Adrenal gland (tissue), 12 donors: ENCODE measurements around the gene RCN1. TPM values are rescaled to one million over a fixed set of nuclear protein-coding genes. Genes with fewer than 3 reads are reported as not detected.

Source experiments
- DNase-seq, 7 donors: peaks; one replicate each; pipeline ENCODE4 v3.0.0-alpha.2; 2019 to 2020
- H3K27ac ChIP-seq, 5 donors: fragments of 200-600 bp; sonication (generic) in 4 of 5; 1 replicate in 3 of 5; 2 replicates in 2 of 5; pipeline versions ENCODE4 v1.5.1 to v1.8.0; 2016 to 2020; ENCODE audit warnings: mild to moderate bottlenecking in 1 of 5
- H3K27me3 ChIP-seq: fragments of 200-600 bp; 2 replicates; pipeline ENCODE4 v1.8.0; 2021
- H3K36me3 ChIP-seq, 2 donors: fragments of 200-600 bp; replicated peaks in 1 of 2; 1 replicate in 1 of 2; 2 replicates in 1 of 2; pipeline versions ENCODE4 v1.5.1 to v1.8.0; 2018 to 2022
- H3K4me1 ChIP-seq, 2 donors: fragments of 200-600 bp; replicated peaks in 1 of 2; 1 replicate in 1 of 2; 2 replicates in 1 of 2; pipeline versions ENCODE4 v1.5.1 to v1.8.0; 2018 to 2021
- H3K4me3 ChIP-seq, 4 donors: fragments of 200-600 bp; sonication (generic) in 3 of 4; one replicate each; pipeline ENCODE4 v1.5.1; 2016 to 2018
- H3K9me3 ChIP-seq, 3 donors: fragments of 200-600 bp; sonication (generic) in 1 of 3; replicated peaks in 1 of 3; 1 replicate in 2 of 3; 2 replicates in 1 of 3; pipeline versions ENCODE4 v1.5.1 to v1.8.0; 2016 to 2021
- POLR2A ChIP-seq, 2 donors: fragments of 450-650 bp; IDR thresholded peaks; one replicate each; pipeline ENCODE4 v1.6.1; 2017; ENCODE audit warnings: antibody characterized with exemption in 2 of 2, mild to moderate bottlenecking in 2 of 2, moderate library complexity in 1 of 2
- WGBS, 4 donors: extraction: QIAGEN DNeasy Blood & Tissue Kit in 2 of 4; methylation state at CpG; one replicate each; pipeline versions ENCODE4 v1.1.5 to v1.1.7; 2013 to 2017; 5-methylcytosine and 5-hydroxymethylcytosine counted together
- intact Hi-C, 2 donors: fragments of 100-400 bp; cut with DNase I; formaldehyde crosslinking; loops; one replicate each; pipeline versions ENCODE4 v1.14.1 to v1.15.0; 2022 to 2023
- polyA plus RNA-seq, 3 donors: library from polyadenylated mRNA; stranded (reverse); fragments of 200-250 nt in 2 of 3; fragments of 350-450 nt in 1 of 3; fragmentation: Illumina TruSeq in 1 of 3; extraction: RNeasy Lipid Tissue Mini Kit (QIAGEN cat#74804) in 1 of 3; gene quantifications; one replicate each; pipeline ENCODE4 v1.2.3, GENCODE V29; 2013 to 2014
- total RNA-seq, 9 donors: library from RNA; depleted of rRNA in 4 of 9; stranded (reverse); fragments of >200 nt in 4 of 9; fragments of 120-200 nt in 1 of 9; fragmentation: NEBNext Ultra II Directional in 1 of 9; extraction: Animal tissue kit (Norgen Biotek cat#: 25700) in 1 of 9; gene quantifications; one replicate each; pipeline versions ENCODE4 v1.1.0 to v1.2.4, GENCODE V29; 2013 to 2023
- TF ChIP-seq, protein P1 (sequence below), 6 experiments: fragments of 450-650 bp in 4 of 6; fragments of 200-600 bp in 2 of 6; sonication (generic) in 1 of 6; IDR thresholded peaks; 1 replicate in 5 of 6; 2 replicates in 1 of 6; pipeline versions ENCODE4 v1.5.1 to v1.8.0; 2016 to 2021; ENCODE audit warnings: antibody characterized with exemption in 6 of 6, mild to moderate bottlenecking in 2 of 6, moderate library complexity in 1 of 6
- donor health status: healthy with polysubstance abuse.
- donor health status: Bipolar disorder and iron deficiency.
- donor health status: DM: yes; HTN: yes; CAD: no.
- donor health status: DM: no; HTN: no; CAD: no.
- donor health status: DM: no; HTN: no; CAD: no.
- donor health status: DM: yes; HTN: yes; CAD: no.

RCN1 gene
- total and polyA plus RNA-seq, 12 donors: 56.1 to 142 (median 85.9) TPM

DNA sequence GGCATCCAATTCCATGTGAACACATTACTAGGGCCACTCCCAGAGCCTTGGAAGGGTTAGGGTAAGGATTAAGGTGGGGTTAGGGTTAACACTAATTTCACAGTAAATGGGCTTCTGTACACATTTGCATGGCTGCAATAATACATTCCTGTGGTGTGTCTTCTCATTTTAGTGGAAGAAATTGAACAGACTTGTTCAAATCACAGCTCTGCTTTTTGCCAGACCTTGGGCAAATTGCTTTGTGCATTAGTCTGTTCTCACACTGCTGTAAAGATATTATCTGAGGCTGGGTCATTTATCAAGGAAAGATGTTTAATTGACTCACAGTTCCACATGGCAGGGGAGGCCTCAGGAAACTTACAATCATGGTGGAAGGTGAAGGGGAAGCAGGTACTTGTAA is 45.4 kb upstream of the RCN1 start:
- Histone ChIP-seq H3K9me3 (no peaks in the 10 kb centered on the region), H3K4me1 (no peaks in the 10 kb centered on the region), H3K4me3 (no peak overlapping the region), H3K27ac (no peak overlapping the region), H3K27me3 (peaks cover 7% of the 10 kb centered on the region), H3K36me3 (no peaks in the 10 kb centered on the region)
- intact Hi-C loops: no loop called here
- DNase-seq: no peak
- TF ChIP-seq, protein P1, sequence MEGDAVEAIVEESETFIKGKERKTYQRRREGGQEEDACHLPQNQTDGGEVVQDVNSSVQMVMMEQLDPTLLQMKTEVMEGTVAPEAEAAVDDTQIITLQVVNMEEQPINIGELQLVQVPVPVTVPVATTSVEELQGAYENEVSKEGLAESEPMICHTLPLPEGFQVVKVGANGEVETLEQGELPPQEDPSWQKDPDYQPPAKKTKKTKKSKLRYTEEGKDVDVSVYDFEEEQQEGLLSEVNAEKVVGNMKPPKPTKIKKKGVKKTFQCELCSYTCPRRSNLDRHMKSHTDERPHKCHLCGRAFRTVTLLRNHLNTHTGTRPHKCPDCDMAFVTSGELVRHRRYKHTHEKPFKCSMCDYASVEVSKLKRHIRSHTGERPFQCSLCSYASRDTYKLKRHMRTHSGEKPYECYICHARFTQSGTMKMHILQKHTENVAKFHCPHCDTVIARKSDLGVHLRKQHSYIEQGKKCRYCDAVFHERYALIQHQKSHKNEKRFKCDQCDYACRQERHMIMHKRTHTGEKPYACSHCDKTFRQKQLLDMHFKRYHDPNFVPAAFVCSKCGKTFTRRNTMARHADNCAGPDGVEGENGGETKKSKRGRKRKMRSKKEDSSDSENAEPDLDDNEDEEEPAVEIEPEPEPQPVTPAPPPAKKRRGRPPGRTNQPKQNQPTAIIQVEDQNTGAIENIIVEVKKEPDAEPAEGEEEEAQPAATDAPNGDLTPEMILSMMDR (IDR thresholded peaks at IDR 0.05): no peak
- TF ChIP-seq POLR2A (IDR thresholded peaks at IDR 0.05): no peak

DNA sequence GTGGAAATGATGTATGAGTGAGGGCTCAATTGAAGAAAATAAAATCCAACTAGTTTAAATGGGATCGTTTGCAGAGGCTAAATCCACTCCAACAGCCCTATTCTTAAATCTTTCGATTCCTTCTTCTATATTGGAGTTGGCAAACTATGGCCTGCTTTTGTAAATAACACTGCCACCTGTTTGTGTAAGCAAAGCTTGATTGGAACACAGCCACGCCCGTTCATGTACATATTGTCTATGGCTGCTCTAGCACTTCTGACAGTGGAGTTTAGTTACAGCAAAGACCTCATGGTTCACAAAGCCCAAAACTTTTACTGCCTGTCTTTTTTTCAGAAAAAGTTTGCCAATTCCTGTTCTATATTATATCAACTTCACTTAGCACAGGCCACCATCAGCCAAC is 40.6 kb upstream of the RCN1 start:
- Histone ChIP-seq H3K27me3 (peaks cover 2% of the 10 kb centered on the region), H3K36me3 (no peaks in the 10 kb centered on the region), H3K9me3 (no peaks in the 10 kb centered on the region), H3K4me3 (no peak overlapping the region), H3K4me1 (no peaks in the 10 kb centered on the region), H3K27ac (no peak overlapping the region)
- no peak for DNase-seq
- no peak for TF ChIP-seq POLR2A (IDR thresholded peaks at IDR 0.05)
- TF ChIP-seq, protein P1 (IDR thresholded peaks at IDR 0.05): no peak
- intact Hi-C loops: no loop called here
- 69 to 79% (median 73%) methylated on average over 4 of the region's 4 CpGs for WGBS, 4 donors

DNA sequence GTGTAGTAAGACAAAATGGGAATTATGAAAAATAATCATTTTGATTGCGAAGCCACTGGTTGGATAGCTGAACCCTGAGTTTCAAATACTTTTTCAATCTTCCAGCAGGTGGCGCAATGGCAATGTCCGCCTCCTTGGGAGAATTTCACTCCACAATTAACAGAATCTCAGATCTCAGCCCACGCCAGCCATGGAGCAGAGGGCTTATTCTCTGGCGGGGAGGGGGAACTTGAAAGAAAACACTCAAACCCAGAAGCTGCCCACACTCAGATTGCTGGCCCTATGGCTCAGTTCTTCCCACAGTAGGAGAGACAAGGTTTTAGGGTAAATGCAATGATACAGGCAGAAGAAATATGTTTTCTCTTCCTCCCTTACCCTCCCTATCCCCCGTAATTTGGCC is 38.7 kb upstream of the RCN1 start:
- Histone ChIP-seq H3K27ac (no peak overlapping the region), H3K36me3 (no peaks in the 10 kb centered on the region), H3K4me3 (no peak overlapping the region), H3K9me3 (no peaks in the 10 kb centered on the region), H3K4me1 (no peaks in the 10 kb centered on the region), H3K27me3 (peaks cover 4% of the 10 kb centered on the region)
- WGBS, 4 donors: 13 to 17% (median 16%) methylated on average over 6 of the region's 6 CpGs
- peak; percentile 29 to 76 (median 55) for DNase-seq
- intact Hi-C loops: loop anchor here (2.0 kb wide), 2 partner anchors 121 to 123 kb away; no protein-coding TSS in a partner anchor
- no peak for TF ChIP-seq POLR2A (IDR thresholded peaks at IDR 0.05)
- TF ChIP-seq, protein P1 (IDR thresholded peaks at IDR 0.05): peak; percentile 67 to 80 (median 78)

DNA sequence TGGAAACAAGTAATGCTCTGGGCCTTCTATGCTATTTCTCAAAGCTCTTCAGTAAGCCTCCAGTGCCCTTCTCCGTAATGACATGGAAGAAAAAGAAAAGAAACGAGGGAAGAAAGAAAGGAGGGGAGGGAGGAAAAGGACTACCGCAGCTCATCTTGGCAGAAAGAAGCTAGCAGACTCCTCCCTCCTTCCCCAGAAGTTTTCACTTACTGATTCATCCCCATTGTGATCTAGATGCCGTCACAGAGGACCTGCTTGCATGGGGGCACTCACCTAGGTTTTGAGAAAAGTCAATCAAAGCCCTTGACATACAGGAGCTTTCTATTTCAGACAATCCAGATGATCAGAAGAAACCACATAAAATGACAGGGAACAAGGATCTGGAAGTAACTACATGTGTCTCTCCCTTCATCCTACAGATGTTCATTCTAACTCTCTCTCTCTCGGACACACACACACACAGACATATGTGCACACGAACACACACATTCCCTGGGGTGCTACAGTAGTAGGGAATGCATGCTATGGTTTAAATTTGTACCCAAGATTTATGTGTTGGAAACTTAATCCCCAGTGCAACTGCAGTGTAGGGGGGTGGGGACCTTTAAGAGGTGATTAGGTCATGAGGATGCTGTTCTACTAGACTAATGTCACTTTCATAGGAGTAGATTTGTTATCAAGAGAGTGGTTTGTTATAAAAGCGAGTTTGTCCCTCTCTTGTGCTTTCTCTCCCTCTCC is 37.6 kb upstream of the RCN1 start:
- Histone ChIP-seq H3K27me3 (peaks cover 4% of the 10 kb centered on the region), H3K4me1 (no peaks in the 10 kb centered on the region), H3K9me3 (no peaks in the 10 kb centered on the region), H3K36me3 (no peaks in the 10 kb centered on the region), H3K4me3 (no peak overlapping the region), H3K27ac (no peak overlapping the region)
- no peak for TF ChIP-seq POLR2A (IDR thresholded peaks at IDR 0.05)
- TF ChIP-seq, protein P1 (IDR thresholded peaks at IDR 0.05): no peak
- 62 to 72% (median 68%) methylated on average over 7 of the region's 7 CpGs for WGBS, 4 donors
- DNase-seq: no peak
- intact Hi-C loops: loop anchor here (2.0 kb wide), 2 partner anchors 119 to 121 kb away; no protein-coding TSS in a partner anchor
